ENCODE measurements around the gene RCBTB1. TPM values are rescaled to one million over a fixed set of nuclear protein-coding genes. Genes with fewer than 3 reads are reported as not detected.

The RCBTB1 gene
- polyA plus RNA-seq, 1 donor from 2014 or later: 65.3 TPM

DNA sequence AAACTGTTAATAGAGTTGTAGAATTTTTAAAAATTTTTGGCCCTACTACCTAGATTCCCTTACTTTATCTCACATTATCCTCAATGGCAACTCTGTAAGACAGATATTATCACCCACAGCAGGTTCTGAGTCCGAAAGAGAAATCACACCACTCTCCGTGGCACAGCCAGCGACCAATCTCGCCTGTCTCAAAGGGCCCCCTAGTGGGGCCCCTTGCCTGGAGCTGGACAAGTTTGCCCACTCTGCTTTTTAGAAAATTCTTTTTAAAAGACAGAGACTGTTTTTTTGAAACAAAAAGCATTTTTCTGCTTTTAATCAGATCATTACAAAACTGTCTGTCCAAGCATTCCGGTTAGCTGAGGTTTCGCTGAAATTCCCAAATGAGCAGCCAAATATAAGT is 67.9 kb downstream of the RCBTB1 start:
- Histone ChIP-seq H3K36me3 (ENCODE audit: insufficient read depth, low read length) (no peaks in the 10 kb centered on the region), H3K27ac (ENCODE audit: low read length) (no peak overlapping the region), H3K9me3 (ENCODE audit: low read length) (no peaks in the 10 kb centered on the region), H3K4me3 (ENCODE audit: low read length) (no peak overlapping the region), H3K27me3 (ENCODE audit: insufficient read depth, low read depth, low read length) (no peaks in the 10 kb centered on the region), H3F3A (ENCODE audit: insufficient read depth, low read length, poor library complexity, severe bottlenecking) (no peaks in the 10 kb centered on the region), H2AFZ (ENCODE audit: low read depth, low read length) (no peak overlapping the region), H3K9me2 (ENCODE audit: insufficient read depth, low read length) (no peaks in the 10 kb centered on the region), H4K20me1 (ENCODE audit: insufficient read depth) (no peaks in the 10 kb centered on the region), H3K9ac (ENCODE audit: low read length) (no peak overlapping the region), H3K4me2 (ENCODE audit: low read length) (no peak overlapping the region), H3K79me2 (replicated peaks; ENCODE audit: insufficient read depth, low read length) (no peaks in the 10 kb centered on the region)
- TF ChIP-seq POLR2AphosphoS5 (IDR thresholded peaks at IDR 0.05) (no peak), EP300 (conservative IDR thresholded peaks at IDR 0.05; ENCODE audit: poor library complexity, severe bottlenecking) (no peak), EZH2 (IDR thresholded peaks at IDR 0.05; ENCODE audit: borderline replicate concordance, insufficient read depth, low read length, poor library complexity, severe bottlenecking) (no peak), MXI1 (conservative IDR thresholded peaks at IDR 0.05; ENCODE audit: poor library complexity, severe bottlenecking) (no peak), CTCF (IDR thresholded peaks at IDR 0.05; ENCODE audit: poor library complexity, severe bottlenecking) (no peak), TAF1 (IDR thresholded peaks at IDR 0.05; ENCODE audit: low read depth) (no peak), SMC3 (conservative IDR thresholded peaks at IDR 0.05; ENCODE audit: poor library complexity) (no peak), RAD21 (conservative IDR thresholded peaks at IDR 0.05) (no peak)
- TF ChIP-seq, protein P1, sequence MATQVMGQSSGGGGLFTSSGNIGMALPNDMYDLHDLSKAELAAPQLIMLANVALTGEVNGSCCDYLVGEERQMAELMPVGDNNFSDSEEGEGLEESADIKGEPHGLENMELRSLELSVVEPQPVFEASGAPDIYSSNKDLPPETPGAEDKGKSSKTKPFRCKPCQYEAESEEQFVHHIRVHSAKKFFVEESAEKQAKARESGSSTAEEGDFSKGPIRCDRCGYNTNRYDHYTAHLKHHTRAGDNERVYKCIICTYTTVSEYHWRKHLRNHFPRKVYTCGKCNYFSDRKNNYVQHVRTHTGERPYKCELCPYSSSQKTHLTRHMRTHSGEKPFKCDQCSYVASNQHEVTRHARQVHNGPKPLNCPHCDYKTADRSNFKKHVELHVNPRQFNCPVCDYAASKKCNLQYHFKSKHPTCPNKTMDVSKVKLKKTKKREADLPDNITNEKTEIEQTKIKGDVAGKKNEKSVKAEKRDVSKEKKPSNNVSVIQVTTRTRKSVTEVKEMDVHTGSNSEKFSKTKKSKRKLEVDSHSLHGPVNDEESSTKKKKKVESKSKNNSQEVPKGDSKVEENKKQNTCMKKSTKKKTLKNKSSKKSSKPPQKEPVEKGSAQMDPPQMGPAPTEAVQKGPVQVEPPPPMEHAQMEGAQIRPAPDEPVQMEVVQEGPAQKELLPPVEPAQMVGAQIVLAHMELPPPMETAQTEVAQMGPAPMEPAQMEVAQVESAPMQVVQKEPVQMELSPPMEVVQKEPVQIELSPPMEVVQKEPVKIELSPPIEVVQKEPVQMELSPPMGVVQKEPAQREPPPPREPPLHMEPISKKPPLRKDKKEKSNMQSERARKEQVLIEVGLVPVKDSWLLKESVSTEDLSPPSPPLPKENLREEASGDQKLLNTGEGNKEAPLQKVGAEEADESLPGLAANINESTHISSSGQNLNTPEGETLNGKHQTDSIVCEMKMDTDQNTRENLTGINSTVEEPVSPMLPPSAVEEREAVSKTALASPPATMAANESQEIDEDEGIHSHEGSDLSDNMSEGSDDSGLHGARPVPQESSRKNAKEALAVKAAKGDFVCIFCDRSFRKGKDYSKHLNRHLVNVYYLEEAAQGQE (IDR thresholded peaks at IDR 0.05; ENCODE audit: borderline replicate concordance): no peak

- Histone ChIP-seq H4K20me1 (ENCODE audit: insufficient read depth) (no peaks in the 10 kb centered on the region), H3K4me2 (ENCODE audit: low read length) (no peak overlapping the region), H3K9me2 (ENCODE audit: insufficient read depth, low read length) (no peaks in the 10 kb centered on the region), H3K9ac (ENCODE audit: low read length) (no peak overlapping the region), H3K4me3 (ENCODE audit: low read length) (no peak overlapping the region), H3K79me2 (replicated peaks; ENCODE audit: insufficient read depth, low read length) (no peaks in the 10 kb centered on the region), H3K36me3 (ENCODE audit: insufficient read depth, low read length) (no peaks in the 10 kb centered on the region), H3K9me3 (ENCODE audit: low read length) (no peaks in the 10 kb centered on the region), H3K27me3 (ENCODE audit: insufficient read depth, low read depth, low read length) (no peaks in the 10 kb centered on the region), H3F3A (ENCODE audit: insufficient read depth, low read length, poor library complexity, severe bottlenecking) (no peaks in the 10 kb centered on the region), H3K27ac (ENCODE audit: low read length) (no peak overlapping the region), H2AFZ (ENCODE audit: low read depth, low read length) (no peak overlapping the region)
- no peak for TF ChIP-seq EZH2 (IDR thresholded peaks at IDR 0.05; ENCODE audit: borderline replicate concordance, insufficient read depth, low read length, poor library complexity, severe bottlenecking)
- TF ChIP-seq MXI1 (conservative IDR thresholded peaks at IDR 0.05; ENCODE audit: poor library complexity, severe bottlenecking): no peak
- TF ChIP-seq SMC3 (conservative IDR thresholded peaks at IDR 0.05; ENCODE audit: poor library complexity): no peak
- TF ChIP-seq EP300 (conservative IDR thresholded peaks at IDR 0.05; ENCODE audit: poor library complexity, severe bottlenecking): no peak
Measured at GRCh38 chr13:49516467-49516866, 68.9 kb downstream of the RCBTB1 start.

All from neural cell (in vitro differentiated cells).